ENCODE data around the gene P3H1.

DNA sequence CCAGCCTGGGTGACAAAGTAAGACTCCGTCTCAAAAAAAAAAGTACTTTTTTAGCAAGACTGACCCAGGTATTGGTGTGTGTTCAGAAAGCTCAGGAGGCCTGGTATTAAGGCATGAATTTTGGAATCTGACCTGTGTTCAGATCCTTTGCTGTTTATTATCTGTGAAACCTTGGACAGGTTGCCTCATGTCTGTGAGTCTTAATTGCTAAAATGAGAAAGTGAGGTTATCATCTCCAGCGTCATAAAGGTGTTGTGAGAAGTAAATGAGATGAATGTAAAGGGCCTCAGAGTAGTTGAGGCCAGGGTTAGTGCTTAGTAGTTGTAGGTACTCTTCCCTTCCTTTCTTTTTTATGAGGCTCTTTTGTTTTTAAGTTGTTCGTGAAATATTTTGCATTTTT is 3.0 kb upstream of the P3H1 start:
- TF ChIP-seq, protein P1, sequence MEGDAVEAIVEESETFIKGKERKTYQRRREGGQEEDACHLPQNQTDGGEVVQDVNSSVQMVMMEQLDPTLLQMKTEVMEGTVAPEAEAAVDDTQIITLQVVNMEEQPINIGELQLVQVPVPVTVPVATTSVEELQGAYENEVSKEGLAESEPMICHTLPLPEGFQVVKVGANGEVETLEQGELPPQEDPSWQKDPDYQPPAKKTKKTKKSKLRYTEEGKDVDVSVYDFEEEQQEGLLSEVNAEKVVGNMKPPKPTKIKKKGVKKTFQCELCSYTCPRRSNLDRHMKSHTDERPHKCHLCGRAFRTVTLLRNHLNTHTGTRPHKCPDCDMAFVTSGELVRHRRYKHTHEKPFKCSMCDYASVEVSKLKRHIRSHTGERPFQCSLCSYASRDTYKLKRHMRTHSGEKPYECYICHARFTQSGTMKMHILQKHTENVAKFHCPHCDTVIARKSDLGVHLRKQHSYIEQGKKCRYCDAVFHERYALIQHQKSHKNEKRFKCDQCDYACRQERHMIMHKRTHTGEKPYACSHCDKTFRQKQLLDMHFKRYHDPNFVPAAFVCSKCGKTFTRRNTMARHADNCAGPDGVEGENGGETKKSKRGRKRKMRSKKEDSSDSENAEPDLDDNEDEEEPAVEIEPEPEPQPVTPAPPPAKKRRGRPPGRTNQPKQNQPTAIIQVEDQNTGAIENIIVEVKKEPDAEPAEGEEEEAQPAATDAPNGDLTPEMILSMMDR (IDR thresholded peaks at IDR 0.05; ENCODE audit: poor library complexity): no peak
- TF ChIP-seq EZH2 (IDR thresholded peaks at IDR 0.05; ENCODE audit: borderline replicate concordance) (no peak), EZH2phosphoT487 (IDR thresholded peaks at IDR 0.05; ENCODE audit: low read depth, severe bottlenecking, unreplicated experiment) (no peak)

All from hepatocyte (in vitro differentiated cells).